CD4-positive, alpha-beta T cell treated with Interleukin-21 for 1 hour (primary cell): ENCODE measurements around the gene PCNX2.
"Not testable (repeated sequence)": the region's sequence is repeated elsewhere in the genome, so short reads cannot be mapped to it uniquely, and the experiment has no call there.

Source experiments
- DNase-seq: peaks from one replicate; pipeline ENCODE4 v3.0.0-alpha.2; 2020

PCNX2 gene

GRCh38 chr1:233216009-233216408, 79.5 kb downstream of the PCNX2 start:
- DNase-seq = no peak

- DNase-seq = no peak
Measured at GRCh38 chr1:233215135-233215760, 80.3 kb downstream of the PCNX2 start.

- no peak for DNase-seq
Measured at GRCh38 chr1:233211595-233211994, 83.9 kb downstream of the PCNX2 start.

- no peak for DNase-seq
Measured at GRCh38 chr1:233211106-233211505, 84.4 kb downstream of the PCNX2 start.

GRCh38 chr1:233209481-233209880, 86.0 kb downstream of the PCNX2 start:
- no peak for DNase-seq

- no peak for DNase-seq
Measured at GRCh38 chr1:233208687-233209086, 86.8 kb downstream of the PCNX2 start.

- no peak for DNase-seq
Measured at GRCh38 chr1:233197940-233198339, 97.6 kb downstream of the PCNX2 start.

- no peak for DNase-seq
Measured at GRCh38 chr1:233193741-233194140, 101.8 kb downstream of the PCNX2 start.

- DNase-seq = no peak
Measured at GRCh38 chr1:233190987-233191386, 104.5 kb downstream of the PCNX2 start.

- no peak for DNase-seq
Measured at GRCh38 chr1:233189526-233189925, 106.0 kb downstream of the PCNX2 start.

GRCh38 chr1:233188061-233188460, 107.5 kb downstream of the PCNX2 start:
- no peak for DNase-seq

- DNase-seq = no peak
Measured at GRCh38 chr1:233183226-233184020, 112.1 kb downstream of the PCNX2 start.

GRCh38 chr1:233182587-233182986, 112.9 kb downstream of the PCNX2 start:
- DNase-seq = no peak

GRCh38 chr1:233180641-233181364, 114.7 kb downstream of the PCNX2 start:
- no peak for DNase-seq

GRCh38 chr1:233179638-233180037, 115.9 kb downstream of the PCNX2 start:
- DNase-seq = not testable (repeated sequence)

- no peak for DNase-seq
Measured at GRCh38 chr1:233172201-233172600, 123.3 kb downstream of the PCNX2 start.

- DNase-seq = no peak
Measured at GRCh38 chr1:233170741-233171140, 124.8 kb downstream of the PCNX2 start.

GRCh38 chr1:233168384-233168783, 127.1 kb downstream of the PCNX2 start:
- no peak for DNase-seq

- no peak for DNase-seq
Measured at GRCh38 chr1:233166896-233167295, 128.6 kb downstream of the PCNX2 start.

- DNase-seq = no peak
Measured at GRCh38 chr1:233163696-233164095, 131.8 kb downstream of the PCNX2 start.

- DNase-seq = no peak
Measured at GRCh38 chr1:233158322-233158721, 137.2 kb downstream of the PCNX2 start.

GRCh38 chr1:233157245-233157644, 138.3 kb downstream of the PCNX2 start:
- no peak for DNase-seq

GRCh38 chr1:233151861-233152260, 143.7 kb downstream of the PCNX2 start:
- no peak for DNase-seq

GRCh38 chr1:233144434-233144833, 151.1 kb downstream of the PCNX2 start:
- no peak for DNase-seq
